GM18951 (cell line): ENCODE data around the gene INPP1.
"Not testable (repeated sequence)": the region's sequence is repeated elsewhere in the genome, so short reads cannot be mapped to it uniquely, and the experiment has no call there.

Experiments
- POLR2A ChIP-seq: IDR thresholded peaks from 4 replicates; pipeline ENCODE4 v1.6.1; 2011; ENCODE audit warnings: mild to moderate bottlenecking; ENCODE audit not compliant: insufficient read length, insufficient read depth; ENCODE audit errors: extremely low read depth
- in situ Hi-C: fragments of 300-500 bp; cut with MboI; formaldehyde crosslinking; loops from one replicate; pipeline ENCODE4 v1.12.0; 2022; ENCODE audit warnings: low sequenced_read_pairs, mixed read lengths, inconsistent platforms; ENCODE audit not compliant: unreplicated experiment

Gene INPP1

GRCh38 chr2:190319555-190320498 is 23.6 kb upstream of the INPP1 start, which contains the start of gene HIBCH:
HIBCH (minus strand) TSS chr2:190319826; CDS start chr2:190319750, 76 bp downstream.
- peak; percentile 75 for TF ChIP-seq POLR2A

DNA sequence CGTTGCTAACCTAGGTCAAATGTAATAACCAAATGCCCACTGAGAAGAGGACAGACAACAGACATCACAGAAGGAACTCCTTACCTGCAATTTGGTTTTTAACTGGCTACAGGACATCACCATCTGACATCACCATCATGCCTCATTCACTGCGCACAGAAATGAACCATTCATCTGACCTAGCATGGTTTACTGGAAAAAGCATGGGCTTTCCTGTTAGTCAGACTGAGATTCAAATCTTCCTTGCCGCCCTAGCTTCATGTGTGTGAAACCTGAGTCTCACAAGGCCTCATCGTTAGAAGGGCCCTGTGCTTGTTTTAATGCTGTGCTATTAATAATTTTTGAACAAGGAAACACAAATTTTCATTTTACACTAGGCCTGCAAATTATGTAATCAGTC is 22.7 kb upstream of the INPP1 start:
- in situ Hi-C loops, result no loop called here
- TF ChIP-seq POLR2A, result no peak

More at GRCh38 chr2:190319555-190320498, 23.6 kb upstream of the INPP1 start, which contains the start of gene HIBCH:
- in situ Hi-C loops, result no loop called here

- TF ChIP-seq POLR2A, result no peak
- in situ Hi-C loops, result no loop called here
Measured at GRCh38 chr2:190323406-190323805, 20.0 kb upstream of the INPP1 start.

DNA sequence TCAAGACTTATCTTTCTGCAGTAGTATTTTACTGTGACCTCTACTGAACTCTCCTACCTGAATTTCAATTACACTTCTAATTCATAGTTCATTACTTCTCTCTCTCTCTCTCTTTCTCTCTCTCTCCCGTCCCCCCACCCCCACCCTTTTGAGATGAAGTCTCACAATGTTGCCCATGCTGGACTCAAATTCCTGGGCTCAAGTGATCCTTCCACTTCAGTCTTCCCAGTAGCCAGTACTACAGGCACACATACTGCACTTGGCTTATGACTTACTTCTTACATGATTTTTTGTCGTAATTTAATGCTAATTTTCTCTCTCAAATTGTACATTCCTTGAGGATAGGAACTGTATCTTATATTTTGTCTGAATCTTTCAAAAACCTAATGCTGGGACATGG is 17.8 kb upstream of the INPP1 start:
- in situ Hi-C loops, result no loop called here
- TF ChIP-seq POLR2A, result no peak

GRCh38 chr2:190327867-190328572 is 15.4 kb upstream of the INPP1 start:
- in situ Hi-C loops, result no loop called here
- TF ChIP-seq POLR2A, result no peak

DNA sequence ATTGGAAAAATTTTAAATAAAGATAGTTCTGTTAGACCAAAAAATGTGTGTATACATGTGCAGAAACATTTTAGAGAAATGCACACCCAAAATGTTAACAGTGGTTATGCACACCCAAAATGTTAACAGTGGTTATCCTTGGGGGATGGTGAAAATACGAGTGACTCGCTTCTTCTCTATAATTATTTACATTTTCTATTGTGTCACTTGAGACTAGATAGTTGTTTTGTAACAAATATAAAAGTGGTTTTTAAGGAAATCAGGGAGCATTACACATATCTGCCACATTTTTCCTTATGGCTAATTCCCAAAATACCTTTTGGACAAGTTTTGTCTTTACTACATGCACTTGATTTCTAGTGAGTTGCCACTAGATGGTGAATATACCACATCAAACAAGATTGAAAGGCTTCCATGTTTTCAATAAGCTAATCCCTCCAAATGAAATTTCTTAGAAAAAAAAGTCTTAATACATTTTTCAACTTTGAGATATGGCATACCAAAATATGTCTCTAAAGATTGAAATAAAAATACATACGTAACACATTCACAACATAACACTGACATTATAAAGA is 14.7 kb upstream of the INPP1 start:
- no peak for TF ChIP-seq POLR2A
- in situ Hi-C loops, result no loop called here

GRCh38 chr2:190333395-190333794 is 10.0 kb upstream of the INPP1 start:
- TF ChIP-seq POLR2A, result no peak
- in situ Hi-C loops, result no loop called here

GRCh38 chr2:190333928-190334327 is 9.5 kb upstream of the INPP1 start:
- TF ChIP-seq POLR2A, result no peak
- in situ Hi-C loops, result no loop called here

- in situ Hi-C loops, result no loop called here
- TF ChIP-seq POLR2A, result no peak
Measured at GRCh38 chr2:190334479-190335224, 8.7 kb upstream of the INPP1 start.

DNA sequence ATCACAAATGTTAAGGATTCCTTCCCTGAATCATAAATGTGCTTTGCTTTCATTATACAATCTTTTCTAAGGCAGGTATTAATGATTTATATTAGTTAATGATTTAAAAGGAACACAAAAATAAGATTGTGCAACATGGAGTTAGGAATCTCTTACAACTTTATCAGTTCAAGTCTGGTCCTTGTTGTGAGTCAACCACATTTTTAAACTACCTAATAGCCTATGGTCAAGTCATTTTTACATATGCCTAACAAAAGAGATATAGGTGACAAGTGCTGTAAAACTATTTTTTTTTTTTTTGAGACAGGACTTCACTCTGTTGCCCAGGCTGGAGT is 8.2 kb upstream of the INPP1 start:
- in situ Hi-C loops, result no loop called here
- TF ChIP-seq POLR2A, result no peak

DNA sequence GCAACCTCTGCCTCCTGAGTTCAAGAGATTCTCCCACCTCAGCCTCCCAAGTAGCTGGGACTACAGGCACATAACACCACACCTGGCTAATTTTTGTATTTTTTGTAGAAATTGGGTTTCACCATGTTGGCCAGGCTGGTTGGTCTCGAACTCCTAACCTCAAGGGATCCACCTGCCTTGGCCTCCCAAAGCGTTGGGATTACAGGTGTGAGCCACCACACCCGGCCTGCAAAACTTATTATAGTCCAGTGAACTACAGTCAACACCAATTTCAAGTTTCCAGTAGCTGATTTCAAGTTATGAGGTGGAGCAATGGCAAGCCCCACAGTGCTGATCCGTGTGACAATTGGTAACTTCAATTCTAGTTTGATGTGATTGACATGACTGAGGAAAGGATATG is 7.8 kb upstream of the INPP1 start:
- in situ Hi-C loops, result not testable (repeated sequence)

DNA sequence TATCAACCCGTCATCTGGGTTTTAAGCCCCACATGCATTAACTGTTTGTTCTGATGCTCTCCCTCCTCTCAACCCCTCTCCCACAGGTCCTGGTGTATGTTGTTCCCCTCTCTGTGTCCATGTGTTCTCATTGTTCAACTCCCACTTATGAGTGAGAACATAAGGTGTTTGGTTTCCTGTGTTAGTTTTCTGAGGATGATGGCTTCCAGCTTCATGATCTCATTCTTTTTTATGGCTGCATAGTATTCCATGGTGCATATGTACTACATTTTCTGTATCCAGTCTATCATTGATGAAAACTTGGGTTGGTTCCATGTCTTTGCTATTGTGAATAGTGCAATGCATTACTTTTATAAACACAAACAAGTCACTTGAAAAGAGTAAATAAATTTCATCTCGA is 7.0 kb upstream of the INPP1 start:
- in situ Hi-C loops, result no loop called here
- TF ChIP-seq POLR2A, result no peak

- no peak for TF ChIP-seq POLR2A
- in situ Hi-C loops, result no loop called here
Measured at GRCh38 chr2:190338453-190338852, 4.9 kb upstream of the INPP1 start.

- TF ChIP-seq POLR2A, result no peak
- in situ Hi-C loops, result no loop called here
Measured at GRCh38 chr2:190339394-190339793, 4.0 kb upstream of the INPP1 start.
